Activated B cell treated with CpG ODN at 0.5 μM for 24 hours (primary cell): ENCODE measurements around the gene NDUFAF2. TPM values are rescaled to one million over a fixed set of nuclear protein-coding genes. Genes with fewer than 3 reads are reported as not detected.

Experiments
- ATAC-seq: fragments of 200-7000 bp; cut with Tn5 transposase; one replicate; pipeline ENCODE4 v1.10.0; 2021; ENCODE audit warnings: low read depth, mild to moderate bottlenecking, moderate library complexity
- CTCF ChIA-PET: fragments of 350-600 bp; sonication (Branson Sonifier 250); formaldehyde crosslinking; loops from one replicate; lab custom pipeline; 2021; ENCODE audit warnings: antibody characterized with exemption; lab: Charles Lee
- POLR2A ChIA-PET: fragments of 350-600 bp; sonication (Branson Sonifier 250); formaldehyde crosslinking; loops from one replicate; lab custom pipeline; 2021; ENCODE audit warnings: antibody characterized with exemption; lab: Charles Lee
- DNase-seq: peaks from one replicate; pipeline ENCODE4 v3.0.0; 2022
- H3K27ac Mint-ChIP-seq: one replicate; pipeline ENCODE4 v1.8.0; 2020; ENCODE audit warnings: mixed read lengths
- H3K27me3 Mint-ChIP-seq: one replicate; pipeline ENCODE4 v1.8.0; 2021; ENCODE audit warnings: mixed read lengths
- H3K36me3 Mint-ChIP-seq: one replicate; pipeline ENCODE4 v1.8.0; 2021; ENCODE audit warnings: low read depth, mixed read lengths
- H3K4me1 Mint-ChIP-seq: one replicate; pipeline ENCODE4 v1.8.0; 2021; ENCODE audit warnings: mixed read lengths
- H3K4me3 Mint-ChIP-seq: one replicate; pipeline ENCODE4 v1.8.0; 2020; ENCODE audit warnings: mild to moderate bottlenecking, mixed read lengths
- H3K9me3 Mint-ChIP-seq: one replicate; pipeline ENCODE4 v1.8.0; 2020; ENCODE audit warnings: mixed read lengths
- CTCF ChIP-seq: fragments of 200-600 bp; IDR thresholded peaks from one replicate; pipeline ENCODE4 v1.8.0; 2022; ENCODE audit warnings: antibody characterized with exemption, mild to moderate bottlenecking
- intact Hi-C: fragments of 100-400 bp; cut with micrococcal nuclease; formaldehyde crosslinking; loops from one replicate; pipeline ENCODE4 v1.15.1; 2024
- total RNA-seq: library from RNA; stranded (reverse); gene quantifications from 2 replicates; pipeline ENCODE4 v1.2.3, GENCODE V29; 2022

The NDUFAF2 gene
- total RNA-seq, 1 donor from 2014 or later: 13.1 TPM

GRCh38 chr5:61148515-61148914 is 203.5 kb downstream of the NDUFAF2 start:
- Mint-ChIP-seq H3K27ac (no peak overlapping the region), H3K27me3 (no peaks in the 10 kb centered on the region), H3K4me1 (no peaks in the 10 kb centered on the region), H3K36me3 (peaks cover 7% of the 10 kb centered on the region), H3K4me3 (no peak overlapping the region), H3K9me3 (peaks cover 3% of the 10 kb centered on the region)
- intact Hi-C loops: no loop called here
- POLR2A ChIA-PET: no interaction called here
- ATAC-seq: no peak
- TF ChIP-seq CTCF: no peak
- CTCF ChIA-PET: no interaction called here
- DNase-seq: no peak

- peaks cover 29% of the 10 kb centered on the region for H3K36me3 Mint-ChIP-seq
- ATAC-seq: no peak
- POLR2A ChIA-PET: no interaction called here
- no peak overlapping the region for H3K4me3 Mint-ChIP-seq
- H3K9me3 Mint-ChIP-seq: peaks cover 4% of the 10 kb centered on the region
- intact Hi-C loops: no loop called here
- H3K4me1 Mint-ChIP-seq: no peaks in the 10 kb centered on the region
- no peak for DNase-seq
- TF ChIP-seq CTCF: no peak
- CTCF ChIA-PET: no interaction called here
- H3K27me3 Mint-ChIP-seq: no peaks in the 10 kb centered on the region
- no peak overlapping the region for H3K27ac Mint-ChIP-seq
Measured at GRCh38 chr5:61151893-61152292, 206.9 kb downstream of the NDUFAF2 start.

GRCh38 chr5:61159070-61159469 is 214.1 kb downstream of the NDUFAF2 start:
- Mint-ChIP-seq H3K36me3 (peaks cover 63% of the 10 kb centered on the region), H3K27ac (no peak overlapping the region), H3K9me3 (peaks cover 4% of the 10 kb centered on the region), H3K4me1 (peaks cover 30% of the 10 kb centered on the region), H3K4me3 (no peak overlapping the region), H3K27me3 (no peaks in the 10 kb centered on the region)
- no peak for DNase-seq
- intact Hi-C loops: no loop called here
- no peak for ATAC-seq
- TF ChIP-seq CTCF: no peak
- ChIA-PET POLR2A (interaction anchor here (0.9 kb wide), 1 partner anchor 249 kb away, joined by 3 read pairs; no protein-coding TSS in a partner anchor), CTCF (no interaction called here)

- ATAC-seq (no peak), DNase-seq (no peak)
- TF ChIP-seq CTCF: no peak
- peaks cover 30% of the 10 kb centered on the region for H3K4me1 Mint-ChIP-seq
- peaks cover 55% of the 10 kb centered on the region for H3K36me3 Mint-ChIP-seq
- ChIA-PET POLR2A (no interaction called here), CTCF (no interaction called here)
- peaks cover 4% of the 10 kb centered on the region for H3K9me3 Mint-ChIP-seq
- no peak overlapping the region for H3K4me3 Mint-ChIP-seq
- H3K27me3 Mint-ChIP-seq: no peaks in the 10 kb centered on the region
- no peak overlapping the region for H3K27ac Mint-ChIP-seq
- intact Hi-C loops: loop anchor here (10.0 kb wide), 1 partner anchor 465 kb away; no protein-coding TSS in a partner anchor
Measured at GRCh38 chr5:61159836-61160235, 214.8 kb downstream of the NDUFAF2 start.

- Mint-ChIP-seq H3K4me3 (peak overlapping the region; percentile 25), H3K9me3 (peaks cover 3% of the 10 kb centered on the region), H3K4me1 (peaks cover 30% of the 10 kb centered on the region), H3K27ac (peak overlapping the region; percentile 30), H3K27me3 (no peaks in the 10 kb centered on the region), H3K36me3 (peaks cover 50% of the 10 kb centered on the region)
- ChIA-PET CTCF (no interaction called here), POLR2A (no interaction called here)
- no peak for TF ChIP-seq CTCF
- intact Hi-C loops: loop anchor here (10.0 kb wide), 1 partner anchor 466 kb away; no protein-coding TSS in a partner anchor
- no peak for ATAC-seq
- no peak for DNase-seq
Measured at GRCh38 chr5:61160497-61160896, 215.5 kb downstream of the NDUFAF2 start.
